ENCODE data around the gene ZNF584.

ZNF584 gene

GRCh38 chr19:58406818-58407657 lies 1.4 kb upstream of the ZNF584 start:
- Histone ChIP-seq H3K9me3 (ENCODE audit: control insufficient read depth in 2 of 2, low read length in 2 of 2) (no peaks in the 10 kb centered on the region), H3K4me1 (ENCODE audit: control insufficient read depth in 2 of 2, insufficient read depth in 2 of 2, low read length in 2 of 2) (peaks cover 9 to 17% of the 10 kb centered on the region in 2 donors), H3K4me3 (ENCODE audit: low read length in 2 of 2) (peak overlapping the region in 1 of 2 donors; percentile 93), H3K27me3 (ENCODE audit: control insufficient read depth in 2 of 2, insufficient read depth in 2 of 2, low read length in 2 of 2) (no peaks in the 10 kb centered on the region), H3K27ac (ENCODE audit: low read depth in 2 of 2, low read length in 2 of 2) (no peak overlapping the region), H3K9ac (ENCODE audit: low read depth in 1 of 2, low read length in 2 of 2) (no peak overlapping the region), H3K36me3 (ENCODE audit: control insufficient read depth in 2 of 2, insufficient read depth in 2 of 2, low read length in 2 of 2) (no peaks in the 10 kb centered on the region)

- H3K9me3 ChIP-seq (ENCODE audit: control insufficient read depth in 2 of 2, low read length in 2 of 2), result no peaks in the 10 kb centered on the region
- peak overlapping the region; percentile 87 to 93 for H3K4me3 ChIP-seq (ENCODE audit: low read length in 2 of 2)
- no peaks in the 10 kb centered on the region for H3K27me3 ChIP-seq (ENCODE audit: control insufficient read depth in 2 of 2, insufficient read depth in 2 of 2, low read length in 2 of 2)
- no peaks in the 10 kb centered on the region for H3K36me3 ChIP-seq (ENCODE audit: control insufficient read depth in 2 of 2, insufficient read depth in 2 of 2, low read length in 2 of 2)
- H3K27ac ChIP-seq (ENCODE audit: low read depth in 2 of 2, low read length in 2 of 2), result peak overlapping the region; percentile 79 to 87
- peak overlapping the region; percentile 83 to 93 for H3K9ac ChIP-seq (ENCODE audit: low read depth in 1 of 2, low read length in 2 of 2)
- peaks cover 7 to 17% of the 10 kb centered on the region in 2 donors for H3K4me1 ChIP-seq (ENCODE audit: control insufficient read depth in 2 of 2, insufficient read depth in 2 of 2, low read length in 2 of 2)
Measured at GRCh38 chr19:58407658-58408151, 744 bp upstream of the ZNF584 start.

- peak overlapping the region; percentile 87 to 93 for H3K4me3 ChIP-seq (ENCODE audit: low read length in 2 of 2)
- H3K9me3 ChIP-seq (ENCODE audit: control insufficient read depth in 2 of 2, low read length in 2 of 2), result no peaks in the 10 kb centered on the region
- H3K27me3 ChIP-seq (ENCODE audit: control insufficient read depth in 2 of 2, insufficient read depth in 2 of 2, low read length in 2 of 2), result no peaks in the 10 kb centered on the region
- H3K4me1 ChIP-seq (ENCODE audit: control insufficient read depth in 2 of 2, insufficient read depth in 2 of 2, low read length in 2 of 2), result peaks cover 7 to 17% of the 10 kb centered on the region in 2 donors
- H3K36me3 ChIP-seq (ENCODE audit: control insufficient read depth in 2 of 2, insufficient read depth in 2 of 2, low read length in 2 of 2), result no peaks in the 10 kb centered on the region
- H3K27ac ChIP-seq (ENCODE audit: low read depth in 2 of 2, low read length in 2 of 2), result peak overlapping the region; percentile 79 to 87
- H3K9ac ChIP-seq (ENCODE audit: low read depth in 1 of 2, low read length in 2 of 2), result peak overlapping the region; percentile 79 to 93
Measured at GRCh38 chr19:58409010-58409790, 751 bp downstream of the ZNF584 start.

- Histone ChIP-seq H3K9ac (ENCODE audit: low read depth in 1 of 2, low read length in 2 of 2) (no peak overlapping the region), H3K4me1 (ENCODE audit: control insufficient read depth in 2 of 2, insufficient read depth in 2 of 2, low read length in 2 of 2) (no peaks in the 10 kb centered on the region), H3K27me3 (ENCODE audit: control insufficient read depth in 2 of 2, insufficient read depth in 2 of 2, low read length in 2 of 2) (no peaks in the 10 kb centered on the region), H3K9me3 (ENCODE audit: control insufficient read depth in 2 of 2, low read length in 2 of 2) (no peaks in the 10 kb centered on the region), H3K36me3 (ENCODE audit: control insufficient read depth in 2 of 2, insufficient read depth in 2 of 2, low read length in 2 of 2) (peaks cover 17 to 26% of the 10 kb centered on the region in 2 donors), H3K4me3 (ENCODE audit: low read length in 2 of 2) (no peak overlapping the region), H3K27ac (ENCODE audit: low read depth in 2 of 2, low read length in 2 of 2) (no peak overlapping the region)
Measured at GRCh38 chr19:58416604-58417003, 8.2 kb downstream of the ZNF584 start.

GRCh38 chr19:58417071-58417470 lies 8.6 kb downstream of the ZNF584 start:
- H3K9ac ChIP-seq (ENCODE audit: low read depth in 1 of 2, low read length in 2 of 2), result no peak overlapping the region
- H3K4me3 ChIP-seq (ENCODE audit: low read length in 2 of 2), result no peak overlapping the region
- no peaks in the 10 kb centered on the region for H3K27me3 ChIP-seq (ENCODE audit: control insufficient read depth in 2 of 2, insufficient read depth in 2 of 2, low read length in 2 of 2)
- H3K9me3 ChIP-seq (ENCODE audit: control insufficient read depth in 2 of 2, low read length in 2 of 2), result no peaks in the 10 kb centered on the region
- no peaks in the 10 kb centered on the region for H3K4me1 ChIP-seq (ENCODE audit: control insufficient read depth in 2 of 2, insufficient read depth in 2 of 2, low read length in 2 of 2)
- no peak overlapping the region for H3K27ac ChIP-seq (ENCODE audit: low read depth in 2 of 2, low read length in 2 of 2)
- peaks cover 17 to 26% of the 10 kb centered on the region in 2 donors for H3K36me3 ChIP-seq (ENCODE audit: control insufficient read depth in 2 of 2, insufficient read depth in 2 of 2, low read length in 2 of 2)

GRCh38 chr19:58428617-58429016 lies 20.2 kb downstream of the ZNF584 start:
- H3K9me3 ChIP-seq (ENCODE audit: control insufficient read depth in 2 of 2, low read length in 2 of 2), result peaks cover 33 to 43% of the 10 kb centered on the region in 2 donors
- no peaks in the 10 kb centered on the region for H3K27me3 ChIP-seq (ENCODE audit: control insufficient read depth in 2 of 2, insufficient read depth in 2 of 2, low read length in 2 of 2)
- H3K9ac ChIP-seq (ENCODE audit: low read depth in 1 of 2, low read length in 2 of 2), result no peak overlapping the region
- peaks cover under 1 to 13% of the 10 kb centered on the region in 2 donors for H3K36me3 ChIP-seq (ENCODE audit: control insufficient read depth in 2 of 2, insufficient read depth in 2 of 2, low read length in 2 of 2)
- H3K27ac ChIP-seq (ENCODE audit: low read depth in 2 of 2, low read length in 2 of 2), result no peak overlapping the region
- H3K4me3 ChIP-seq (ENCODE audit: low read length in 2 of 2), result no peak overlapping the region
- no peaks in the 10 kb centered on the region for H3K4me1 ChIP-seq (ENCODE audit: control insufficient read depth in 2 of 2, insufficient read depth in 2 of 2, low read length in 2 of 2)

- Histone ChIP-seq H3K36me3 (ENCODE audit: control insufficient read depth in 2 of 2, insufficient read depth in 2 of 2, low read length in 2 of 2) (peaks cover 12 to 24% of the 10 kb centered on the region in 2 donors), H3K4me3 (ENCODE audit: low read length in 2 of 2) (no peak overlapping the region), H3K27ac (ENCODE audit: low read depth in 2 of 2, low read length in 2 of 2) (no peak overlapping the region), H3K4me1 (ENCODE audit: control insufficient read depth in 2 of 2, insufficient read depth in 2 of 2, low read length in 2 of 2) (no peaks in the 10 kb centered on the region), H3K9ac (ENCODE audit: low read depth in 1 of 2, low read length in 2 of 2) (no peak overlapping the region), H3K9me3 (ENCODE audit: control insufficient read depth in 2 of 2, low read length in 2 of 2) (peaks cover 44 to 53% of the 10 kb centered on the region in 2 donors), H3K27me3 (ENCODE audit: control insufficient read depth in 2 of 2, insufficient read depth in 2 of 2, low read length in 2 of 2) (no peaks in the 10 kb centered on the region)
Measured at GRCh38 chr19:58429745-58430144, 21.3 kb downstream of the ZNF584 start.

- Histone ChIP-seq H3K9me3 (ENCODE audit: control insufficient read depth in 2 of 2, low read length in 2 of 2) (peaks cover 52 to 65% of the 10 kb centered on the region in 2 donors), H3K36me3 (ENCODE audit: control insufficient read depth in 2 of 2, insufficient read depth in 2 of 2, low read length in 2 of 2) (peaks cover 21 to 50% of the 10 kb centered on the region in 2 donors), H3K9ac (ENCODE audit: low read depth in 1 of 2, low read length in 2 of 2) (no peak overlapping the region), H3K4me3 (ENCODE audit: low read length in 2 of 2) (peak overlapping the region in 1 of 2 donors; percentile 22), H3K27me3 (ENCODE audit: control insufficient read depth in 2 of 2, insufficient read depth in 2 of 2, low read length in 2 of 2) (no peaks in the 10 kb centered on the region), H3K27ac (ENCODE audit: low read depth in 2 of 2, low read length in 2 of 2) (no peak overlapping the region), H3K4me1 (ENCODE audit: control insufficient read depth in 2 of 2, insufficient read depth in 2 of 2, low read length in 2 of 2) (peaks cover 0 to 3% of the 10 kb centered on the region in 2 donors)
Measured at GRCh38 chr19:58434217-58434616, 25.8 kb downstream of the ZNF584 start.

GRCh38 chr19:58439576-58440554 lies 31.4 kb downstream of the ZNF584 start, which contains the start of gene ZNF132:
Gene ZNF132 (minus strand): TSS chr19:58440153. CDS start chr19:58439821, 332 bp downstream.
- Histone ChIP-seq H3K36me3 (ENCODE audit: control insufficient read depth in 2 of 2, insufficient read depth in 2 of 2, low read length in 2 of 2) (peaks cover 7 to 24% of the 10 kb centered on the region in 2 donors), H3K9me3 (ENCODE audit: control insufficient read depth in 2 of 2, low read length in 2 of 2) (peaks cover 7 to 24% of the 10 kb centered on the region in 2 donors), H3K4me3 (ENCODE audit: low read length in 2 of 2) (peak within 1 kb of the TSS; percentile 82 to 91), H3K27ac (ENCODE audit: low read depth in 2 of 2, low read length in 2 of 2) (peak within 1 kb of the TSS; percentile 54 to 79), H3K27me3 (ENCODE audit: control insufficient read depth in 2 of 2, insufficient read depth in 2 of 2, low read length in 2 of 2) (no peaks in the 10 kb centered on the region), H3K9ac (ENCODE audit: low read depth in 1 of 2, low read length in 2 of 2) (peak within 1 kb of the TSS; percentile 56 to 63), H3K4me1 (ENCODE audit: control insufficient read depth in 2 of 2, insufficient read depth in 2 of 2, low read length in 2 of 2) (peaks cover 6 to 9% of the 10 kb centered on the region in 2 donors)
